HG02973 (cell line): Measurements from ENCODE around the gene NR2C2.

ENCODE experiments used
- ATAC-seq: cut with Tn5 transposase; IDR thresholded peaks from one replicate; pipeline ENCODE4 v1.9.1; 2021; ENCODE audit warnings: moderate library complexity; ENCODE audit not compliant: unreplicated experiment

Gene NR2C2

GRCh38 chr3:15097891-15098290 lies 150.5 kb downstream of the NR2C2 start:
- ATAC-seq: no peak
